IPS DF 4.7 (cell line): ENCODE data around the gene SEPTIN6.

Experiments used
- DNase-seq: peaks from one replicate; pipeline ENCODE4 v3.0.0-alpha.2; 2013; ENCODE audit warnings: low spot score; ENCODE audit errors: extremely low read depth

Gene SEPTIN6

DNA sequence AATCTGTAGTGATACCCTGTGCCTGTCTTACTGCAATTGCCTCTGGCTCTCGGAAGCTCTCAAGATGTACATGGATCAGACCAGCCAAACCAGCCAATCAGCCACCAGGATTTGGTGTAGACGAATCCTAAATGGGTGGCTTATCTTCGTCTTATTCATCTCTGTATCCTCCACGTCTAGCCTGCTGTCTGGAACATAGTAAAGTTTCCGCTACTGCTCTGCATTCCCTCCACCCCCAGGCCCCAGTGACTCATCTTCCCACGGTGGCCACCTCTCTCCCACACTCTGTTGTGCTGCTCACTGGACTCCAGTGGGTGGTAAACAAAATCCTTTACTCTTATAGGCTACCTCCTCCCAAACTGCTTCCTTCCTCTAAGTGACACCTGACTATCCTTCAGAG is 37.8 kb downstream of the SEPTIN6 start:
- DNase-seq, result no peak

DNA sequence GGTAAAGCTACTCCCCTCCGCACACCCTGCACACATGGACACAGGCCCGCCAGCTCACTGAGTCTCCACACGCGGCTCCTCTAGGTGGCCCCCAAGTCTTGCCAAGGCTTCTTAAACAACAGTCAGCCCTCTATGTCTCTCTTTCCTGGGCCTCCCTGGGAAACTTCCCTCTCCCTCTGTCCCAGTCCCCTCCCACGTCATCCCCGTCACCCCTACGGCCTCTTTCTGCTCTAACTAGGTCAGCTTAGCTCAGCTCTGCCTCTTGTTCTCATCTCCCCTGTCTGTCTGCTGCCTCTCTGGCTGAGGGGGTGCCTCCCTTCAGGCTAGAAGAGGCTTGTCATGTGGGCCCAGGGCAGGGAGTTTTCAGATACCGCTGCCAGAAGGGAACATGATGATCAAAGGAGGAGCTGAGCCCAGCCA is 38.8 kb downstream of the SEPTIN6 start:
- no peak for DNase-seq

DNA sequence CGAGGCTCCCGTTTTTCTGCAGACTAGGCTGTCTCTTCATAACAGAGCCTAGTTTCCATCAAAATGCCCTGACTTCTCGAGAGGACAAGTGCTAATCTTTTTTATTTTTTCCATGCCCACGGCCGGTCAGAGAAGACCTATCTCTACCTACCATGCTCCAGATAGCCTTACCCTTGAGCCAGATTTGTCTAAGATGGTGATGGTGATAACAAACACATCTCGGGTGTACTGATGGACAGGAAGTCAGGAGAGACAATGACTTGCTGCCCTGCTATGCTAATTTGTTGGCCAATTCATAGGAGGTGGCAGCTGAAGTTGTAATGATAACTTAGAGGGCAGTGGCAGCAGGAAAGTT is 44.6 kb downstream of the SEPTIN6 start:
- no peak for DNase-seq

- no peak for DNase-seq
These were observed 45.2 kb downstream of the SEPTIN6 start for GRCh38 chrX:119647552-119648420.

- DNase-seq, result no peak
These were observed 45.9 kb downstream of the SEPTIN6 start for GRCh38 chrX:119647089-119647488.

DNA sequence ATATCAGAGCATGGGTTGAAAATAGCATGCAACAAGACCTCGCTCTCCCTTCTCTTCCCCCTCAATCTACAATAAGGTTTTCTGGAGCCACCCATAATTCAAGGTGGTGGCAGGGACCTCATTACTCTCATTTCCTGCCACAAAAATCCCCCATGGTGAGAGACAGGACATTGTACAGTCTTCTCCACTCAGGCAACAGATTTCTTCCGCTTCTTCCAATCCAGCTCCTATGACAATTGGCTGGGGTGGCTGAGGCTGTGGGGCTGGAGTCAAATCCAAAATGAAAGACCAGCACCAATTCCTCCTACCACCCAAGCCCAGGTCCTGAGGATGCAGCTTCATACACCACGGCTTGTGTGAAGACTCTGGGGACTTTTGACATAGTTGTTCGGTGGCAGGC is 46.5 kb downstream of the SEPTIN6 start:
- no peak for DNase-seq

- DNase-seq, result no peak
These were observed 49.3 kb downstream of the SEPTIN6 start for GRCh38 chrX:119643696-119644095.
